Measurements from ENCODE around the gene GNG10. TPM values are rescaled to one million over a fixed set of nuclear protein-coding genes. Genes with fewer than 3 reads are reported as not detected.

GNG10 gene
- total RNA-seq, 1 experiment from 2014 or later = 190 TPM

DNA sequence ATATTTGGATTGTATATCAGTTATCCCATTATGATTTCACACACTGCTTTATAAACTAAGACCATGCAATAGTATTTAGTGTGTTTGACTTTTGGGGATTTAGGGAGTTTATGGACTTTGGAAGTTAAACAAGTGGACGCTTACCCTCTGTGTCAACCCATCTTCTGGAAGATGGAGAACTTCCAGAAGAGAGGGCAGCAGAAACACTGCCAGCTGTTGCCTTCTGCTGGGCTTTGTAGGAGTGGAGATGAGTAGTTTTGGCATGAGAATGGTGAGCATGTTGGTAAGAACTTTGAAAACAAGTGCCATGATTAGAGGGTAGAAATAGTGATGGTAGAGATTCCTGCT, 28.0 kb upstream of the GNG10 start:
- Histone ChIP-seq H3K4me1 (no peaks in the 10 kb centered on the region), H3K9me3 (replicated peaks) (no peaks in the 10 kb centered on the region), H3K27me3 (no peaks in the 10 kb centered on the region), H3K36me3 (peaks cover 7% of the 10 kb centered on the region; the same call in 1 of the 2 replicates), H3K4me3 (no peak overlapping the region), H3K27ac (no peak overlapping the region)
- DNase-seq = no peak

DNA sequence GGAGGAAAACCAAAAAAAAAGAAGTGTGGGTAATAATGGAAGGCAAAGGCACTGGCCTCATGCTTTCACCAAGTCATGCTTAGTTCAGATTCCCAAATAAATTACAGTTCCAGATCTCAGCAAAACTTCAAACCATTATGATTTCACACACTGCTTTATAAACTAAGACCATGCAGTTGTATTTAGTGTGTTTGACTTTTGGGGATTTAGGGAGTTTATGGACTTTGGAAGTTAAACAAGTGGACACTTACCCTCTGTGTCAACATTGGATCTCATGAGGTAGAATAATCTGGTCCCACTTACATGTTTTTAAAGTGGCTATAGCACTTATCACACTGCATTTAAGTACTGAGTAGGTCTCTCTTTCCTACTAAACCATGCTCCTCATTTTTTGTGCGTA, 26.5 kb upstream of the GNG10 start:
- no peaks in the 10 kb centered on the region for H3K27me3 ChIP-seq
- H3K9me3 ChIP-seq (replicated peaks) = no peaks in the 10 kb centered on the region
- H3K4me1 ChIP-seq = no peaks in the 10 kb centered on the region
- H3K36me3 ChIP-seq = peaks cover 15% of the 10 kb centered on the region; the same call in 1 of the 2 replicates
- H3K27ac ChIP-seq = no peak overlapping the region
- no peak for DNase-seq
- no peak overlapping the region for H3K4me3 ChIP-seq

DNA sequence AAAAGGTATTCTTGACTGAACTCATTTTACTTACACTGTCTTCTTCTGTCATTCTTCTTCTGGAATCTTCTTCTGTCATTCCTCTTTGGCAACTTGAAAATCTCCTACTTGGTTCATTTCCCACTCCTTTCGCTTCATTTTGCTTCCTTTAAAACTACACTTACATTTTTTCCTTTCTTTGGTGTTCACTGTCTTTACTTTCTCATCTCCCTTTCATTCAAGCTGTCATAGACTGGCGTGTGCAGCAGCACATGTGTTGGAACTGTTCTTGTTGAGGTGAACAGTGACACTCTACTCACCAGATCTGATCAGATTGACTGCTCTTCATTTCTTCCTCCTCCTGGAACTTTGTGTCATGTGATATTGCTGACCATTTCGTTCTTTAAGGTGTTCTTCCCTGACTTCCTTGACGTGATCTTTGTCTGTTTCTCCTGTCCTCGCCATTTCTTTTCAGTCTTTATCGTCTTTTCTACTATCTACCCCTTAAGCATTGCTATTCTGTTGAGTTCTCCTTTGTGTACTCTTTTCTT, 23.9 kb upstream of the GNG10 start:
- DNase-seq = no peak
- no peaks in the 10 kb centered on the region for H3K4me1 ChIP-seq
- H3K36me3 ChIP-seq = peaks cover 16% of the 10 kb centered on the region
- H3K4me3 ChIP-seq = no peak overlapping the region
- H3K9me3 ChIP-seq (replicated peaks) = no peaks in the 10 kb centered on the region
- H3K27me3 ChIP-seq = no peaks in the 10 kb centered on the region
- H3K27ac ChIP-seq = no peak overlapping the region

DNA sequence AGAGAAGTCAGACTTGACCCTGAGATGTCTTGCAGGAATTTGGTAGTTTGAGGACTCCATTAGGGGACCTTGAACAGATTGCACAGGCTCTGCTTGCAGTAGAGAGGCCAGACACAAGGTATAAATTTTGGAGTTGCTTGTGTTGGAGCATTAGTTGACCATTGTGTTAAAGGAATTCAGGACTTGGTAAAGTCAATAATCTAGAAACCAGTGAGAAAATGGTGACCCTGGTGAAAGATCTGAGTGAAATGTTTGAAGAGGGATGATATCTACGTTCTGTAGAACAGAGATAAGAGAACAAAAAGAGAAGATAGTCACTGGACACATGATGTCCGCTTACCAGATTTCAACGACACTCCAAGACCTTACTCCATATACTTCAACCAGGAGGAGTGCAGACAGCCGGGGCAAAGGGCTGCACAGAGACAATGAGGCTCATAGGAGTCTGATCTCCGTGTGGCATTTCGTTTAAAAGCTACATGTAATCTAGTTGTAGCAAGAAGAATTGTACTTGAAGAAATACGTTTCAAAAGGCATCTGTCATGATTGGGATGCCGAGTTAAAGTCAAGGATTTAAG, 17.1 kb upstream of the GNG10 start:
- peaks cover 5% of the 10 kb centered on the region for H3K9me3 ChIP-seq (replicated peaks)
- H3K36me3 ChIP-seq = peaks cover 68% of the 10 kb centered on the region
- no peaks in the 10 kb centered on the region for H3K4me1 ChIP-seq
- no peak overlapping the region for H3K4me3 ChIP-seq
- DNase-seq = no peak
- no peak overlapping the region for H3K27ac ChIP-seq
- no peaks in the 10 kb centered on the region for H3K27me3 ChIP-seq

DNA sequence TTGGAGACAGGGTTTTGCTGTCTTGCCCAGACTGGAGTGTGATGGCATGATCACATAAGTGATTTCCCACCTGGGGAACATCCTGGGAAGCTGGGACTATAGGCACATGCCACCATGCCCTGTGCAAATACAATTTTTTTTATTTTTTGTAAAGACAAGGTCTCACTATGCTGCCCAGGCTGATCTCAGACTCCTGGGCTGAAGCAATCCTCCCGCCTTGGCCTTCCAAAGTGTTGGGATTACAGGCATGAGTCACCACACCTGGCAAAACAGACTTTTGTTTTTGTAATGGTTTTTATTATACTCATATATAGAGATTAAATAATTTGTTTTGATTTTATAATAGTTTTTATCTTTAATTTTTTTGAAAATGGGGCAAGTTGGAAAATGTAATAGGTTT, 15.6 kb upstream of the GNG10 start:
- peaks cover 79% of the 10 kb centered on the region for H3K36me3 ChIP-seq
- H3K4me3 ChIP-seq = no peak overlapping the region
- peaks cover 5% of the 10 kb centered on the region for H3K9me3 ChIP-seq (replicated peaks)
- no peak overlapping the region for H3K27ac ChIP-seq
- H3K4me1 ChIP-seq = no peaks in the 10 kb centered on the region
- H3K27me3 ChIP-seq = no peaks in the 10 kb centered on the region
- no peak for DNase-seq

DNA sequence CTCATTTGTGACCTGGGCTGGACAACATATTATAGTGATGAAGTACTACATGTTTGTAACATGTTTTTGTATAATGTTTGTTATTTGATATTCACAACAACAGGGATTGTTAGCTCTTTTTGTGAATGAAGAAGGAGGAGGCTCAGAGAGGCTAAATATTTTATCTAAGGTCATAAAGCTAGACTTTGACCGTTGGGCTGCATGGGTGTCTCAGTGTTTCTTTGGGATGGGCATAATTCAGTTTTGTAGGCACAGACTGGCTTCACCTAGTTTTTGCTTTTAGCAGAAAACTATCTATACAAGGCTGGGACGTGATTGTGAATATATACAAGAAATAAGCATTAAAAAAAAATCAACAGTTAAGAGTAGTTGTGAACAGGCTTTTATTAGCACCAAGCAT, 15.0 kb upstream of the GNG10 start:
- H3K4me3 ChIP-seq = no peak overlapping the region
- H3K27me3 ChIP-seq = no peaks in the 10 kb centered on the region
- no peaks in the 10 kb centered on the region for H3K4me1 ChIP-seq
- H3K27ac ChIP-seq = no peak overlapping the region
- peaks cover 5% of the 10 kb centered on the region for H3K9me3 ChIP-seq (replicated peaks)
- peaks cover 79% of the 10 kb centered on the region for H3K36me3 ChIP-seq
- no peak for DNase-seq

DNA sequence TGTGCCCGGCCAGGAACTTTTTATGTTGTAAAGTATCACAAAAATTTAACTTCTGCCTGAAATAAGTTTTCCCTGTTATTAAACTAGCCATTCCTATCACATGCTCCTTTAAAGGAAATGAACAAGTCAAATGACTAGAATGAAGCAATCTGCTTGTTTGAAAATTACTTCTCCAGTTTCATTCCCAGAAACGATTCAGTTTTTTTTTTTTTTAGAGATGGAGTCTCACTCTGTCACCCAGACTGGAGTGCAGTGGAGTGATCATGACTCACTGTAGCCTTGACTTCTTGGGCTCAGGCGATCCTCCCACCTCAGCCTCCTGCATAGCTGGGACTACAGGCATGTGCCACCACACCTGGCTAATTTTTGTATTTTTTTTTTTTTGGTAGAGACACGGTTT, 13.3 kb upstream of the GNG10 start:
- Histone ChIP-seq H3K36me3 (peaks cover 82% of the 10 kb centered on the region), H3K4me3 (no peak overlapping the region), H3K4me1 (no peaks in the 10 kb centered on the region), H3K27me3 (no peaks in the 10 kb centered on the region), H3K9me3 (replicated peaks) (peaks cover 5% of the 10 kb centered on the region; the same call in 1 of the 2 replicates), H3K27ac (no peak overlapping the region)
- DNase-seq = no peak

DNA sequence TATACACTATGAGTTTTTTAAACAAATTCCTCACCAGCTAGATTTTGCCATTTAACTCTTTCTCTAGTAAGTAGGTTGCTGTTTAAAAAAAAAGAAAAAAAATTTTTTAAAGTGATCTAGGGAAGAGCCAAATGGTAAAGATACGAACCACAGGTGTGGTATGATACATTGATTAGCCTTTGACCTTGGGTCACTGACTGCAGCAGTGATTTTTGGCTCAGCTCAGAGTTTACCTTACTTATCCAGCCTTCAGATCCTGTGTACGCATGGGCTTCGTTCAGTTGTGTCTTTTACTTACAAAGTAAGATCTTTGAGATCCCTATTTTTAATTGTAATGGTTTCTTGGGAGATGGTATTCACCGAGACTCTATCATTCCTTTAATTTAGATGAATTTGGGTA, 12.4 kb upstream of the GNG10 start:
- peaks cover 5% of the 10 kb centered on the region; the same call in 1 of the 2 replicates for H3K9me3 ChIP-seq (replicated peaks)
- no peak overlapping the region for H3K4me3 ChIP-seq
- no peaks in the 10 kb centered on the region for H3K4me1 ChIP-seq
- peaks cover 83% of the 10 kb centered on the region for H3K36me3 ChIP-seq
- no peak overlapping the region for H3K27ac ChIP-seq
- H3K27me3 ChIP-seq = no peaks in the 10 kb centered on the region
- DNase-seq = no peak

DNA sequence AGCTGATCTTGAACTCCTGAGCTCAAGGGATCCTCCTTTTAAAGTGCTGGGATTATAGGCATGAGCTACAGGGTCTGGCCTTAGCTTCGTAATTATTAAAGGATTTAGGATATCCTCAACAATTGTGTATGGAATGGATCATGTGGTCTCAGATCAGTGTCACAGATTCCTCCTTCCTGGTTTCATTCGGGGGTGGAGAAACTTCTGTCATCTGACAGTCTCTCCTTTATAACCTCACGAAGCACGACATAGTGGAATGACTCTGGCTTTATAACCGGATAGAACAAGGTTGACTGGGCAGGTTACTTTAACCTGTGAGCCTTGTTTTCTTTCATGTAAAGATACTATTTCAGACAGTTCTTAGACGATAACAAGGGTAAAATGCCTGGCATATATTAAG, 4.4 kb upstream of the GNG10 start:
- Histone ChIP-seq H3K27ac (no peak overlapping the region), H3K4me1 (no peaks in the 10 kb centered on the region), H3K36me3 (peaks cover 28% of the 10 kb centered on the region), H3K9me3 (replicated peaks) (no peaks in the 10 kb centered on the region), H3K27me3 (no peaks in the 10 kb centered on the region), H3K4me3 (no peak overlapping the region)
- peak in 1 of 2 experiments; percentile 15 for DNase-seq

DNA sequence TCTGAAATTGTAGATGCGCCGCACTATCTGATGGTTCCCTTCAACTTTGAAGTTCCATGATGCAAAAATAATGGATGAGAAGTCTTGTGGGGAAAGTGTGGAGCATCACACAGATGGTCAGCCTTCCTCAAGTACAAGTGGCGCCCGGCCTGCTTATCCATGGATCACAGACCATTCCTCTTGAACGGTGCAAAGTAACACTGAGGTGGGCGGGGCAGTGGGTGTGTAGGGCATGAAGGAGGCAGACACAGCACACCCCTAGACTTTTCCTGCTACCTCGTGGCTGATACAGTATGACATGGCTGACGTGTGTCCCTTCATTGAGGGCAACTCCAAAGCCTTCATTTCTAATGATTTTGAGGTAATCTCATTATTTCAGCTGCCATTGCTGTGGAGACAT, 2.5 kb upstream of the GNG10 start:
- Histone ChIP-seq H3K4me1 (peaks cover 6% of the 10 kb centered on the region; the same call in 1 of the 2 replicates), H3K9me3 (replicated peaks) (no peaks in the 10 kb centered on the region), H3K4me3 (no peak overlapping the region), H3K27ac (no peak overlapping the region), H3K27me3 (no peaks in the 10 kb centered on the region), H3K36me3 (peaks cover 14% of the 10 kb centered on the region)
- DNase-seq = no peak

DNA sequence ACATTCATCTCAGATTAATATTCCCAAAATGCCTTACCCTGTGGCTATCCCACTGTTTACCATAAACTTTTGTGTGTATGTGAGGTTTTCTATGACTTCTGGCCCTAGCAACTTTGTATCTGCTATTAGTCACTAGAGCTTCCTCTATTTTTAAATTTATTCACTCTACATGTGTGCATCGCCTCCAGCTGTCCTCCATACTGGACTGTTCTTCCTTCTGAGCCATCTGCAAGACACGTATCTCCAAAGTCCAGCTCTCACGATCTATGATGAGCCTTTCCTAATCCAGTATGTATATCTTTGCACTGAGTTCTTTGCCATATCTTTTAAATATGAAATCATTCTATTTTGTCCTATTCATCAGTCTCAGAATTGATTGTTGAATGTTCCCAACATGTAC, 1.7 kb upstream of the GNG10 start:
- Histone ChIP-seq H3K4me3 (no peak overlapping the region), H3K27ac (no peak overlapping the region), H3K9me3 (replicated peaks) (no peaks in the 10 kb centered on the region), H3K36me3 (peaks cover 14% of the 10 kb centered on the region), H3K4me1 (peaks cover 6% of the 10 kb centered on the region; the same call in 1 of the 2 replicates), H3K27me3 (no peaks in the 10 kb centered on the region)
- DNase-seq = no peak

DNA sequence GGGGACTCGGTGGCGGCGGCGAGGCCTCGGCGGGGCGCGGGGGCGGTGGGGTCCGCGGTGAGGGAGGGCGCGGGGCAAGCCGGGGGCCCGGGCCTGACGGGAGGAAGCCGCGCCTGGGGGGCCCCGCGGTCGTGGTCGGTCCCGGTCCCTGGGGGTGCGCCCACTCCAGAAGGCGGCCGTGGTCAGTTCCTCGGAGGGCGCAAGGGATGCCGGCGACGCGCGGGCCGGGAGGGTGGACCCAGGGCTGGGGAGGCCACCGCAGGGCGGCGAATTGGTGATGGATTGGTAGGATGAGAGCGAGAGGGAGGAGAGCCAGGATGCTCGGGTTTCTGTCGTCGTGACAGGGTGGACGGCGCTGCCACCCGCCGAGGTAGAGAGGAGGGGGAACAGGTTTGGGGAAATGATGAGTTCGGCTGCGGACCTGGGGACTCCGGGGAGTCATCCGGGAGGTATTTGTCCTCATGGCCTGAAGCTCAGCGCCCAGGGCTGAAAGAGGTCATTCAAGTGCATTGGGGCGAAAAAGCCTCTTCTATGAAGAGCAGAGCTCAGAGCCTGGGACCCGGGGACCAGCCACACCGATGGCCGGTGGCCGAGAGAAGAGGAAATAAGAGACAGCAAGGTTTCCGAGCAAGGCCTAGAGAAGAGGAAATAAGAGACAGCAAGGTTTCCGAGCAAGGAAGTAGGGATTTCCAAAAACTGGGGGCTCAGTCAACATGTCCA, 557 bp downstream of the GNG10 start:
- peaks cover 26% of the 10 kb centered on the region for H3K36me3 ChIP-seq
- H3K27me3 ChIP-seq = no peaks in the 10 kb centered on the region
- peak overlapping the region; percentile 88 for H3K4me3 ChIP-seq
- peak overlapping the region; percentile 39; the same call in 1 of the 2 replicates for H3K27ac ChIP-seq
- peaks cover 6% of the 10 kb centered on the region; the same call in 1 of the 2 replicates for H3K4me1 ChIP-seq
- peak; percentile 62 to 63 for DNase-seq
- H3K9me3 ChIP-seq (replicated peaks) = no peaks in the 10 kb centered on the region

DNA sequence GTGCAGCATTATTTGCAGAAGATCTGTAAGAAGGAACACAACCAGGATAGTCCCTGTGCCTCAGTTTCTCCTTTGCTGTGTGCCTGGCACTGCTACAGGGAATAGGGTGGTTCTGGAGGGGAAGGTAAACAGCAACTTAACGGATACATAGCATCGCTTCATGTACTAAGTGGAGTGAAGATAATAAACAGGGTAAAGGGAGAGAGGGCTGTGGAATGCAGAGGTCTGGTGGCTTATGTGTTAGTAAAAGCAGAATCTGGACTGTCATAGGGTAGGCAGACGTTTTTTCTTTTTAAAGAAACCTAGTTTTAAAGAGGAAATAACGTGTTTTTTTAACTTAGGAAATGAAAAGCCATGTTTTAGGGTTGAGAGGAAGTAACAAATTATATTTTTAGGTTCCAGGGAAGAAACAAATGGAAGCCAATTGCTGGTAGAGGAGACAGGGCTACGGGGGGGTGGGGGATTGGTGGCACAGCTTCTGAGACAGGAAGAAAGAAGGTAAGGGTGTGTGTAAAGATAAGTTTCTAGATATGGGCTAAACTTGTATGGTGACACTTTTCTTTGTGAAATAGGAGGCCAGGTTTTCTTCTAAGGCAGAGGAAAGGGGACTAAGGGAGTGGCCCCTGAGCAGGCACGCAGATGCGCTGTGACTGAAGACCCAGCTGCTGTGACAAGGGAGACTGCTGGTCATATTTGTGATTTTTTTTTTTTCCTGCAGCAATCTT, 1.3 kb downstream of the GNG10 start:
- no peaks in the 10 kb centered on the region for H3K27me3 ChIP-seq
- peak overlapping the region; percentile 39; the same call in 1 of the 2 replicates for H3K27ac ChIP-seq
- DNase-seq = no peak
- peaks cover 32% of the 10 kb centered on the region for H3K36me3 ChIP-seq
- H3K4me1 ChIP-seq = peaks cover 6% of the 10 kb centered on the region; the same call in 1 of the 2 replicates
- peak overlapping the region; percentile 88 for H3K4me3 ChIP-seq
- no peaks in the 10 kb centered on the region for H3K9me3 ChIP-seq (replicated peaks)

DNA sequence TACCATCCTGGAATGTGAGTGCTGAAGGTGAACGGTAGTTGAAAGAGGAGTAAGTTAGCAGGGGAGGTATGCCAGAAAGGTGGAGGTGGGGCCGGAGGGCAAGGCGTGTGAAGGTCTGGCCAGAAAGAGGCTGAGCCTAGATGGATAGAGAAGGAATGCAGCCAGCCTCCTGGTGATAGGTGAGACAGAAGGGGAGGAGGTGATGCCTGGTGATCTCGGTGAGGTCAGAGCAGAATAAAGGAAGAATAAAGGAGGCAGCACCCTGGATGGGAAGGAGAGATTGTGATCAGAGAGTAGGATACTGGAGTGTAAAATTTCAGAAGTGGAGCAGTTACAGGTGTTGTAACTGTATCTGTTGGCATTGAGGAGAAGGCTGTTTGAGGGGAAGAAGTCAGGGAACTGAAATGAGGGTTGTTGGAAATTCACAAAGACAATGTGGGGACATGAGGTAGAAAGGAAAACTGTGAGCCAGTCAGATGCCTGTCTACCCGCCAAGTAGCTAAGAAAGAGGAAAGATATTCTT, 2.0 kb downstream of the GNG10 start:
- Histone ChIP-seq H3K4me3 (no peak overlapping the region), H3K27me3 (no peaks in the 10 kb centered on the region), H3K27ac (no peak overlapping the region), H3K36me3 (peaks cover 37% of the 10 kb centered on the region), H3K4me1 (peaks cover 6% of the 10 kb centered on the region; the same call in 1 of the 2 replicates), H3K9me3 (replicated peaks) (no peaks in the 10 kb centered on the region)
- DNase-seq = no peak

Data from SJCRH30 (cell line).